Left ventricle myocardium inferior (tissue), 1 donor: ENCODE measurements around the gene C1orf105. TPM values are rescaled to one million over a fixed set of nuclear protein-coding genes. Genes with fewer than 3 reads are reported as not detected.
A peak's percentile ranks its signal among the peaks of the same experiment; 100 is the strongest.

Experiments
- DNase-seq: peaks from one replicate; pipeline ENCODE4 v3.0.0-alpha.2; 2020
- H3K27ac ChIP-seq: fragments of 200-600 bp; replicated peaks from 2 replicates; pipeline ENCODE4 v1.8.0; 2021
- H3K27me3 ChIP-seq: fragments of 200-600 bp; 2 replicates; pipeline ENCODE4 v1.8.0; 2021; ENCODE audit warnings: low read depth
- H3K36me3 ChIP-seq: fragments of 200-600 bp; 2 replicates; pipeline ENCODE4 v1.8.0; 2021
- H3K4me1 ChIP-seq: fragments of 200-600 bp; 2 replicates; pipeline ENCODE4 v1.8.0; 2021
- H3K4me3 ChIP-seq: fragments of 200-600 bp; 2 replicates; pipeline ENCODE4 v1.8.0; 2021; ENCODE audit warnings: mild to moderate bottlenecking, moderate library complexity
- H3K9me3 ChIP-seq: fragments of 200-600 bp; replicated peaks from 2 replicates; pipeline ENCODE4 v1.8.0; 2021
- intact Hi-C: fragments of 100-400 bp; cut with micrococcal nuclease; formaldehyde crosslinking; loops from one replicate; pipeline ENCODE4 v1.11.0; 2022
- total RNA-seq: library from RNA; stranded (reverse); fragmentation: NEBNext Ultra II Directional; extraction: Animal tissue kit (Norgen Biotek cat#: 25700); gene quantifications from one replicate; pipeline ENCODE4 v1.2.1, GENCODE V29; 2021
- TF ChIP-seq, protein P1 (sequence below): fragments of 200-600 bp; IDR thresholded peaks from 2 replicates; pipeline ENCODE4 v1.8.0; 2021; ENCODE audit warnings: antibody characterized with exemption, mild to moderate bottlenecking, borderline replicate concordance
- donor health status: DM: no; HTN: yes; CAD: no; lungs with severe emphysema.

Gene C1orf105
- total RNA-seq, 1 donor from 2014 or later, result 8.5 TPM

DNA sequence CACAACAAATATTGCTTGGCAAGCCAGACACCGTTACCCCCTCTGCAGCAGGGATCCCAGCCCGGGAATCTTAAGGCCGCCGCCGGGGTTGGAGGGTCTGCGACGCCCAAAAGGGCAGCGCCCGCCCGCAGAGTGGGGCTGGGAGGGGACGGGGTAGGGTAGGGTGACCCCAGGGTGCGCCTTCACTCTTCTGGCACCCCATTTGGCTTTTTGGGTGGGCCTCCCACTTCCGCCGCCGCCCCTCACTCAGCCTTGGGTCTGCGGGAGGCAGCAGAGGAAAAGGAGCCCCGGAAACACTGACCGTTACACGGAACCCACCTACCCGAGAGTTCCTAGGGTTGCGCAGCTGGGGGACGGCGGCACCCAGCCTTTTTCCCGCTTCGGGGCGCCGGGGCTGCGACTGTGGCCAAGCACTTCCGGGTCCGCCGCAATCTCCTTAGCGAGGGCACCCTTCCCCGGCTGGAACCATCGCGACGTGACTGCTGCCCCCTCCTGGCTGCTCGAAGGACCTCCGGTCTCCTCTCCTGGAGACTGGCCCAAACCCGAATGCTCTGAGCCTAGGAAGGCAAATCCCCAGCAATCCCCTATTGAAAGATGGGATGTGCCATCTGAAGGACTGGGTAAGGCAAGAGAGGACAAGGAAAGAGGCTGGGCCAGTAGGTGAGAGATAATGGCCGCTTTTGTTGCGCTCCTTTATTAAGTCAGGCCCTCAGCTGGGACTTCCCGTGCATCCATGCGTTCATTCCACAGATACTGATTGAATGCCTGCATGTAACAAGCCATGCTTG lies 23.4 kb downstream of the C1orf105 start, which contains the start of gene PIGC:
TSS of gene PIGC (minus strand) at position 404 of the 788 bp plus-strand sequence. CDS start 1,447 bp downstream, outside the sequence.
- Histone ChIP-seq H3K27ac (peak within 1 kb of the TSS; percentile 86), H3K4me1 (peaks cover 32% of the 10 kb centered on the region), H3K36me3 (peaks cover 8% of the 10 kb centered on the region), H3K27me3 (no peaks in the 10 kb centered on the region), H3K4me3 (peak within 1 kb of the TSS; percentile 92), H3K9me3 (no peaks in the 10 kb centered on the region)
- intact Hi-C loops, result no loop called here
- peak; percentile 91 for DNase-seq
- TF ChIP-seq, protein P1, sequence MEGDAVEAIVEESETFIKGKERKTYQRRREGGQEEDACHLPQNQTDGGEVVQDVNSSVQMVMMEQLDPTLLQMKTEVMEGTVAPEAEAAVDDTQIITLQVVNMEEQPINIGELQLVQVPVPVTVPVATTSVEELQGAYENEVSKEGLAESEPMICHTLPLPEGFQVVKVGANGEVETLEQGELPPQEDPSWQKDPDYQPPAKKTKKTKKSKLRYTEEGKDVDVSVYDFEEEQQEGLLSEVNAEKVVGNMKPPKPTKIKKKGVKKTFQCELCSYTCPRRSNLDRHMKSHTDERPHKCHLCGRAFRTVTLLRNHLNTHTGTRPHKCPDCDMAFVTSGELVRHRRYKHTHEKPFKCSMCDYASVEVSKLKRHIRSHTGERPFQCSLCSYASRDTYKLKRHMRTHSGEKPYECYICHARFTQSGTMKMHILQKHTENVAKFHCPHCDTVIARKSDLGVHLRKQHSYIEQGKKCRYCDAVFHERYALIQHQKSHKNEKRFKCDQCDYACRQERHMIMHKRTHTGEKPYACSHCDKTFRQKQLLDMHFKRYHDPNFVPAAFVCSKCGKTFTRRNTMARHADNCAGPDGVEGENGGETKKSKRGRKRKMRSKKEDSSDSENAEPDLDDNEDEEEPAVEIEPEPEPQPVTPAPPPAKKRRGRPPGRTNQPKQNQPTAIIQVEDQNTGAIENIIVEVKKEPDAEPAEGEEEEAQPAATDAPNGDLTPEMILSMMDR, result peak; percentile 91

DNA sequence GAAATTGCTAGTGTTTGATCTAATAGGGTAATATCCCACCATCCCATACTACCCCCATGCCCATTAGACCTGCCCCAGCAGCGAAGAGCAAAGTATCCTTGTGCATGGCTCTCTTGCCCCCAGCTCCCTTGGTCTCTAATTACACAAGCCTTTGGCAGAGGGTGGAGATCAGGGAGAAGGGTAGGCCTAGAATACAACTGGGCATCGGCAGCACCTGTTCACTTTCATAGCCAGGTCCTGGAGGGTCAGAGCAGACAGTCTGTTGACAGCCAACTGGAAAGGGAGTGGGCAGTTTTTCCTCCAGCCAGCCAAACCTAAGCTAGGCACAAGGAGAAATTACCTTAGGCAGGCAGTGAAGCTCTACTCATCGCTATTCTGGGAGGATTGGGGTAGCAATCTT lies 26.1 kb downstream of the C1orf105 start:
- Histone ChIP-seq H3K4me1 (peaks cover 44% of the 10 kb centered on the region), H3K9me3 (no peaks in the 10 kb centered on the region), H3K27ac (no peak overlapping the region), H3K36me3 (peaks cover 5% of the 10 kb centered on the region), H3K27me3 (no peaks in the 10 kb centered on the region), H3K4me3 (no peak overlapping the region)
- no peak for DNase-seq
- TF ChIP-seq, protein P1, result no peak
- intact Hi-C loops, result no loop called here

DNA sequence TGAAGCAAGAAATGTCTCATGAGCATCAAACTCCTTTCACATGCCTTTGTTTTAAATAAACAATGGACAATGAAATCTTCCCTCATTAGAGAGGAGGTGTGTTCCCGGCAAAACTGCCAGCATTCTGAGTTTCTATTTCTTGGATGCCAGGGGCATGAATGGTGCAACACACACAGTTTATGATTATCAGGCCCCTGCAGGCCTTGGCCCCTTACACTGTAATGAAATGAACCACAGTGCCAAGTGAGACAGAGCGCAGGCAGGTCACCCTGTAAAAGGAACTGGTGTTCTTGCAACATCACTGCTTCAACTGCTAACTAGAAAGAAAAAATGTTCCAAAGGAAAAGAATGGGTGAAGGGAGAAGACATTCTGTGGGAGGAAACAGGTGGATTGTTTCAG lies 27.2 kb downstream of the C1orf105 start:
- peaks cover 34% of the 10 kb centered on the region for H3K4me1 ChIP-seq
- H3K27me3 ChIP-seq, result no peaks in the 10 kb centered on the region
- intact Hi-C loops, result no loop called here
- H3K4me3 ChIP-seq, result no peak overlapping the region
- TF ChIP-seq, protein P1, result no peak
- no peak for DNase-seq
- H3K27ac ChIP-seq, result no peak overlapping the region
- H3K9me3 ChIP-seq, result no peaks in the 10 kb centered on the region
- no peaks in the 10 kb centered on the region for H3K36me3 ChIP-seq

DNA sequence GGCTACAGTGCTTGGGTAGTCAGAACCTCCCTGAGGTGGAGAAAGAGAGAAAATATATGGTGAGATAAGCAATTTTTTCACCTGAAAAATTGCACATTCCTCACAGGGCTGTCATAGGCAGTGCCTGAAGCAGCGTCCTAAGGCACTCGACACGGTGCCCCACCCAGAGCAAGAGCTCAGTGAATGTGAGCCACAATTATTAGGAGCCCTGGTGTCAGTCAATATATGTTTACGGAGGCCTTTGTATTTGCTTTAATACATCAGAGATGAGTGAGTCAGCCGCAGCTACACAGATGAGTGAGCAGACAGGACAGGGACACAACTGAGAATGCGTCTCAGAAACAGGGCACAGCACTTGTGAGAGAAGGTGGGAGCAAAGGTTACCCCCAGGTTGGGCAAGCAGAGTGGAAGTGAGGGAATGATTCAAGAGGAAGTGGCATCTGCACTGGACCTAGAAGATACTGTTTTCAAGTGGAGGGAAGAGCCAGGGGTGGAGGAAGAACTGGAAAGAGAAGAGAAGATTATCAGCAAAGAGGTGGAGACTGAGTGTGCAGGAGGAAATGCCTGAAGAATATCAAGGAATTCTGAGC lies 28.6 kb downstream of the C1orf105 start:
- Histone ChIP-seq H3K4me3 (no peak overlapping the region), H3K36me3 (no peaks in the 10 kb centered on the region), H3K27ac (no peak overlapping the region), H3K4me1 (peaks cover 30% of the 10 kb centered on the region), H3K9me3 (no peaks in the 10 kb centered on the region), H3K27me3 (no peaks in the 10 kb centered on the region)
- no peak for DNase-seq
- TF ChIP-seq, protein P1, result no peak
- intact Hi-C loops, result no loop called here

DNA sequence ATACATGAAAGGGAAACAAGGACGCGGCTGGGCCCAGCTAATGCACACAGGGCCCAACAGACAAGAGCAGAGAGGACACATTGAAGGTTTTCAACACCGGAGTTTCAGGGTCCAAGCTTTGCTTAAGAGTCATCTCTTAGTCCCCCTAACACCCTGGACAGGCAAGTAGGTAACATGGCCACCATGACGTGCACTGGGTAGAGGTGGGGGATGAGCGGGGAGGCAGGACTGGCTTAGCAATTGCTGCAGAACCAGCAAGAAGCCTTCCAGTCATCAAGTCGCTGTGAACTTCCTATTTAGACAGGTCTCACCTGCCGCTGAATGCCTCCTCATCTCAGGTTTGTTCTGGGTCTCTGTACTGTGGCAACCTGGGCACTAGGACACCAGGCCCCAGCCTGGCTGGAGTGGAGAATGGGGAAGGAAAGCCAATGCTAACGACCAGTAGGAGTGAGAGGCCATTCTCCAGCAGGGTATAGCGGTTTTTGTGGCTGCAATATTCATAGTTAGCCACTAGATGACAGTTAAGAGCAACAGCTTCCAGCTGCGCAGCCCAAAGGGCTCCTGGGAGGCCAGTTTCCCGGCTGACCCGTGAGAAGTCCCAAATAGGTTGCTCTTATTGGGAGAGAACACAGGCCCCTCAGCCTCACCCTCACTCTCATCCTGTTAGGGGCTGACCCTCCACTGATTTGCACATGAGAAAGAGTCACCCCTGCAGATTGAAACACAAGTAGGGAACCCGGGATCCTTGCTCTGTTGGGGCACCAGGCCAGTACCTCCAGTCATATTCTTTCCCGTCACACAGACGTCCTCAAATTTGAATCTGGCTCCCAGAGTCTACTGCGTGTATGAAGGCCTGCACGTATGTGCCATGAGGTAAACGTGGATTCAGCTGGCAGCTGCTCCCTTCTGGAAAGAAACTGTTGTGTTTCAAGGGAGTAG lies 29.4 kb downstream of the C1orf105 start:
- Histone ChIP-seq H3K36me3 (no peaks in the 10 kb centered on the region), H3K27me3 (no peaks in the 10 kb centered on the region), H3K9me3 (no peaks in the 10 kb centered on the region), H3K4me3 (no peak overlapping the region), H3K4me1 (peaks cover 27% of the 10 kb centered on the region), H3K27ac (peak overlapping the region; percentile 37)
- TF ChIP-seq, protein P1, result peak; percentile 90
- intact Hi-C loops, result no loop called here
- peak; percentile 50 for DNase-seq
